ENCODE measurements around the gene SUCO.

- TF ChIP-seq CTCF (IDR thresholded peaks at IDR 0.05; ENCODE audit: low read depth, low read length) (no peak), EZH2phosphoT487 (IDR thresholded peaks at IDR 0.05; ENCODE audit: low read depth) (no peak)
Observed at GRCh38 chr1:172574080-172574479, 41.1 kb downstream of the SUCO start.
